ENCODE results near the gene MFSD6L. TPM values are rescaled to one million over a fixed set of nuclear protein-coding genes. Genes with fewer than 3 reads are reported as not detected.

MFSD6L gene
- polyA plus RNA-seq, 3 donors: 0.08 to 0.37 TPM; not detected in 1

DNA sequence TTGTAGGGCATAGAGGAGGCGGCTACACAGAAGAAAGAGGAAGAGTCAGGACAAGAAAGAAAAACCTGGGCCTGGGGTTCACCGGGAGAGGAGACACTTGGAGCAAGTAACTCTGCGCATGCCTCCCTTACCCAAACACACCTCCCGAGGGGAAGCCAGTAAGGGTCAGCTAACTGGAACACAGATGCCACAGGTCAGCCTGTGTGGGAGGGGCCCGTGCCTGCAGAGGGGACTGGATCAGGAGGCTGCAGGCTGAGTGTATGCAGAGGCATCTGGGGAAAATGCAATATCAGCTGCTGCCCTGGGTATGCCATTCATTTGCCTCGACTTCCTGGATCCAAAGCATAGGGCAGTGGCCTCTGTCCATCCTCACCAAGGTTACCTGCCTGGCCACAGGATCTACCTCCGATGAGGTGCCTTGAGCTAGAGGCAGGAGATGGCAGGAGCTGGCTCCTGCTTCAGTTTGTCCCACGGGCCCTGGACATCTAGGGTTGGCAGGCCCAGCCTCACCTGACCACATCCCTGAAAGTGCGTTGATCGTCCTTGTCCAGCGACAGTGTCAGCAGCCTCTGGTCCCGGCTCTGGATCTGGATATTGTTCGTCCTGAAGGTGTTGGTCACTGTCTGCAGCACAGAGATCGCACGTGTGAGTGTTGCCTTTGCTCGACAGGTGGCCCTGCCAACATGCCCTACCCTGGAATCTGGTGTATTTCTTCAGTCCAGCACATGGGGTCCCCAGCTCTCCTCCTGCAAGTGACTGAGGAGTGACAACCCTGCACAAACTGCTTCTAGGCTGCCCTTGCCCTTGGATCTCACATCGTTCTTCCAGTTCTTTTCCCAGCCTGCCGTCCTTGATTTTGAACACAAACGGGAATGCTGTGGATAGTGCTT is 4.6 kb upstream of the MFSD6L start:
- Histone ChIP-seq H3K79me2 (ENCODE audit: insufficient read depth, low read length) (no peaks in the 10 kb centered on the region), H3K27ac (ENCODE audit: low read depth in 1 of 2, low read length in 2 of 2) (no peak overlapping the region), H3K36me3 (replicated peaks in 1 of 2; ENCODE audit: control insufficient read depth in 1 of 2, insufficient read depth in 2 of 2, low read length in 2 of 2) (peaks cover 28 to 56% of the 10 kb centered on the region in 2 donors), H4K20me1 (ENCODE audit: insufficient read depth, low read length) (no peaks in the 10 kb centered on the region), H2AFZ (ENCODE audit: insufficient read depth, low read depth, low read length, poor library complexity, severe bottlenecking) (no peak overlapping the region), H3K4me1 (ENCODE audit: control insufficient read depth in 1 of 2, insufficient read depth in 2 of 2, low read length in 2 of 2) (peaks cover 22 to 24% of the 10 kb centered on the region in 2 donors), H3K27me3 (ENCODE audit: control insufficient read depth in 2 of 2, insufficient read depth in 2 of 2, low read length in 2 of 2) (no peaks in the 10 kb centered on the region), H3K9me3 (replicated peaks in 1 of 2; ENCODE audit: control insufficient read depth in 1 of 2, insufficient read depth in 1 of 2, low read length in 2 of 2) (no peaks in the 10 kb centered on the region), H3K9ac (ENCODE audit: insufficient read depth, low read length, poor library complexity, severe bottlenecking) (no peak overlapping the region), H3K4me3 (replicated peaks in 1 of 3; ENCODE audit: low read depth in 2 of 3, low read length in 3 of 3) (no peak overlapping the region), H3K4me2 (replicated peaks; ENCODE audit: extremely low read depth, low read length, poor library complexity, severe bottlenecking) (no peak overlapping the region)
- Mint-ChIP-seq H3K27me3 (ENCODE audit: low read depth in 3 of 3) (peaks cover 0 to 4% (median 0%) of the 10 kb centered on the region in 3 donors), H3K9me3 (peaks cover 0 to 11% (median 4%) of the 10 kb centered on the region in 7 donors), H3K4me1 (peaks cover 24% of the 10 kb centered on the region), H3K27ac (peak overlapping the region in 3 of 7 donors; percentile 7 to 61 (median 19)), H3K36me3 (peaks cover 62 to 67% of the 10 kb centered on the region in 2 donors), H3K4me3 (no peak overlapping the region)
- no peak for DNase-seq
- TF ChIP-seq, protein P1, sequence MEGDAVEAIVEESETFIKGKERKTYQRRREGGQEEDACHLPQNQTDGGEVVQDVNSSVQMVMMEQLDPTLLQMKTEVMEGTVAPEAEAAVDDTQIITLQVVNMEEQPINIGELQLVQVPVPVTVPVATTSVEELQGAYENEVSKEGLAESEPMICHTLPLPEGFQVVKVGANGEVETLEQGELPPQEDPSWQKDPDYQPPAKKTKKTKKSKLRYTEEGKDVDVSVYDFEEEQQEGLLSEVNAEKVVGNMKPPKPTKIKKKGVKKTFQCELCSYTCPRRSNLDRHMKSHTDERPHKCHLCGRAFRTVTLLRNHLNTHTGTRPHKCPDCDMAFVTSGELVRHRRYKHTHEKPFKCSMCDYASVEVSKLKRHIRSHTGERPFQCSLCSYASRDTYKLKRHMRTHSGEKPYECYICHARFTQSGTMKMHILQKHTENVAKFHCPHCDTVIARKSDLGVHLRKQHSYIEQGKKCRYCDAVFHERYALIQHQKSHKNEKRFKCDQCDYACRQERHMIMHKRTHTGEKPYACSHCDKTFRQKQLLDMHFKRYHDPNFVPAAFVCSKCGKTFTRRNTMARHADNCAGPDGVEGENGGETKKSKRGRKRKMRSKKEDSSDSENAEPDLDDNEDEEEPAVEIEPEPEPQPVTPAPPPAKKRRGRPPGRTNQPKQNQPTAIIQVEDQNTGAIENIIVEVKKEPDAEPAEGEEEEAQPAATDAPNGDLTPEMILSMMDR (IDR thresholded peaks at IDR 0.05): no peak
- WGBS (ENCODE audit: insufficient coverage): 97% methylated on average over 10 of the region's 19 CpGs
- intact Hi-C loops (cut with micrococcal nuclease): no loop called here

DNA sequence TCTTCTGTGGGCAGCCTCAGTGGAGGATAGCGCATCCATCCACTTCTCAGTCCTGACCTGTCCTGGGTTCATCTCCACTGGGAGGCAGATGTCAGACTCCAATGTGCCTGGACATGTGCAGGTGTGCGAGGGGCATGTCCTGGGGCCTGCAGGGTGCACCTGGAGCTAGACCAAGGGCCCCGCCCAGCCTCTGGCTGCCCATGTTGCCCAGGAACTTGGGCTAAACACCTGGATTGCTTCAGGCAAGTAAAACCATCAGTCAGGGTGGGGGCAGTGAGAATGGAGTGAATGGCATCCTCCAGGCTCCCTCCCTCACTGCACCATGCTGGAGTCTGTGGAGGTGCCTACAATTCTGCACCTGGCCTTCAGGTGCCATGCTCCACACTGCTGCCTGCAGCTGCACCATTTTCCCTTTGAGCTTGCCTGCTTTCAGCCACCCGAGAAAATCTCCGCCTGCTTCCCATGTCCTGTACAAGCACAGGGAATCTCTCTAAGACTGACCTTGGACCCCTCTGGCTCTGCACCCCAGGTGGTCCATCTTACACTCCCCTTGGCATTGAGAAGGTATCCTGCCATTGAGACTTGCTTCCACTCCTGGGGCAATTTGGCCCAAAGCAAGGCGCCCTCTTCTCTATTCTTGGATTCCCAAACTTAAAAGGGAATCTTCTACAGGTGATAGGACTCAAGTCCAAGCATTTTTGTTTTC is 2.1 kb upstream of the MFSD6L start:
- intact Hi-C loops (cut with micrococcal nuclease): no loop called here
- Histone ChIP-seq H3K4me1 (ENCODE audit: control insufficient read depth in 1 of 2, insufficient read depth in 2 of 2, low read length in 2 of 2) (peaks cover 6% of the 10 kb centered on the region in 2 donors), H2AFZ (ENCODE audit: insufficient read depth, low read depth, low read length, poor library complexity, severe bottlenecking) (no peak overlapping the region), H3K9ac (ENCODE audit: insufficient read depth, low read length, poor library complexity, severe bottlenecking) (no peak overlapping the region), H3K4me2 (replicated peaks; ENCODE audit: extremely low read depth, low read length, poor library complexity, severe bottlenecking) (no peak overlapping the region), H3K36me3 (replicated peaks in 1 of 2; ENCODE audit: control insufficient read depth in 1 of 2, insufficient read depth in 2 of 2, low read length in 2 of 2) (peaks cover 38 to 70% of the 10 kb centered on the region in 2 donors), H3K9me3 (replicated peaks in 1 of 2; ENCODE audit: control insufficient read depth in 1 of 2, insufficient read depth in 1 of 2, low read length in 2 of 2) (no peaks in the 10 kb centered on the region), H3K4me3 (replicated peaks in 1 of 3; ENCODE audit: low read depth in 2 of 3, low read length in 3 of 3) (no peak overlapping the region), H4K20me1 (ENCODE audit: insufficient read depth, low read length) (no peaks in the 10 kb centered on the region), H3K27me3 (ENCODE audit: control insufficient read depth in 2 of 2, insufficient read depth in 2 of 2, low read length in 2 of 2) (no peaks in the 10 kb centered on the region), H3K27ac (ENCODE audit: low read depth in 1 of 2, low read length in 2 of 2) (no peak overlapping the region), H3K79me2 (ENCODE audit: insufficient read depth, low read length) (no peaks in the 10 kb centered on the region)
- Mint-ChIP-seq H3K9me3 (peaks cover 0 to 2% (median 0%) of the 10 kb centered on the region in 7 donors), H3K4me3 (no peak overlapping the region), H3K27ac (peak overlapping the region in 2 of 7 donors; percentile 36 to 40), H3K36me3 (peaks cover 64 to 79% of the 10 kb centered on the region in 2 donors), H3K27me3 (ENCODE audit: low read depth in 3 of 3) (peaks cover 0 to 1% (median 0%) of the 10 kb centered on the region in 3 donors), H3K4me1 (peaks cover 6% of the 10 kb centered on the region)
- TF ChIP-seq, protein P1 (IDR thresholded peaks at IDR 0.05): no peak
- no peak for DNase-seq
- WGBS (ENCODE audit: insufficient coverage): 99% methylated on average over 5 of the region's 6 CpGs
